ENCODE data around the gene NLRX1.

DNA sequence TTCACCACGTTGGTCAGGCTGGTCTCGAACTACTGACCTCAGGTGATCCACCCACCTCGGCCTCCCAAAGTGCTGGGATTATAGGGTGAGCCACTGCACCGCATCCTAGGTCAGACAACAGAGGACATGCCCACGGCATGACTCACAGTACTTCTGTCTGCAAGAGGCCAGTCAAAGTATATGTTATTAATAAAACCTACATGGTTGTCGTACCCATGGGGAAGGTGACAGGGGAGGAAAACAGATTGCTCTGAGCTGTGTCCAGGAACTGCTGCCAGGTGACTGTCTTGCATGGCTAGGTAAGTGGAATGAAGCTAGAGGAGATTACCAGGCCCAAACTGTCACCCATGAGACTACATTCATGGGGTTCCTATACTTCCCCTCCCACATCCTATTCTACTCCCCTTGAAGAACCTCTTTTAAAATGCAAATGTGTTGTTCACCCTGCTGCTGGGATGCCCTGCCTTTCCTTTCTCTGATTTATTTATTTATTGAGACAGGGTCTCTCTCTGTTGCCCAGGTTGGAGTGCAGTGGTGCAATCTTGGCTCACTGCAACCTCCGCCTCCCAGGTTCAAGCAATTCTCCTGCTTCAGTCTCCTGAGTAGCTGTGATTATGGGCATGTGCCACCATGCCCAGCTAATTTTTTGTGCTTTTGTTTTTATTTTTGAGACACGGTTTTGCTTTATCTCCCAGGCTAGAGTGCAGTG, 2.0 kb upstream of the NLRX1 start:
- TF ChIP-seq, protein P1, sequence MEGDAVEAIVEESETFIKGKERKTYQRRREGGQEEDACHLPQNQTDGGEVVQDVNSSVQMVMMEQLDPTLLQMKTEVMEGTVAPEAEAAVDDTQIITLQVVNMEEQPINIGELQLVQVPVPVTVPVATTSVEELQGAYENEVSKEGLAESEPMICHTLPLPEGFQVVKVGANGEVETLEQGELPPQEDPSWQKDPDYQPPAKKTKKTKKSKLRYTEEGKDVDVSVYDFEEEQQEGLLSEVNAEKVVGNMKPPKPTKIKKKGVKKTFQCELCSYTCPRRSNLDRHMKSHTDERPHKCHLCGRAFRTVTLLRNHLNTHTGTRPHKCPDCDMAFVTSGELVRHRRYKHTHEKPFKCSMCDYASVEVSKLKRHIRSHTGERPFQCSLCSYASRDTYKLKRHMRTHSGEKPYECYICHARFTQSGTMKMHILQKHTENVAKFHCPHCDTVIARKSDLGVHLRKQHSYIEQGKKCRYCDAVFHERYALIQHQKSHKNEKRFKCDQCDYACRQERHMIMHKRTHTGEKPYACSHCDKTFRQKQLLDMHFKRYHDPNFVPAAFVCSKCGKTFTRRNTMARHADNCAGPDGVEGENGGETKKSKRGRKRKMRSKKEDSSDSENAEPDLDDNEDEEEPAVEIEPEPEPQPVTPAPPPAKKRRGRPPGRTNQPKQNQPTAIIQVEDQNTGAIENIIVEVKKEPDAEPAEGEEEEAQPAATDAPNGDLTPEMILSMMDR (IDR thresholded peaks at IDR 0.05) = no peak
- TF ChIP-seq POLR2A (IDR thresholded peaks at IDR 0.05) = no peak
